ENCODE data around the gene ISG20.
A peak's percentile ranks its signal among the peaks of the same experiment; 100 is the strongest.
"Not testable (repeated sequence)": the region's sequence is repeated elsewhere in the genome, so short reads cannot be mapped to it uniquely, and the experiment has no call there.

The ISG20 gene

GRCh38 chr15:88636654-88637053, 2.2 kb upstream of the ISG20 start:
- Mint-ChIP-seq H3K9me3 (no peaks in the 10 kb centered on the region), H3K4me1 (ENCODE audit: low read depth) (peaks cover 88% of the 10 kb centered on the region), H3K4me3 (peak overlapping the region; percentile 8), H3K36me3 (ENCODE audit: low read depth) (peaks cover 80% of the 10 kb centered on the region), H3K27me3 (no peaks in the 10 kb centered on the region), H3K27ac (peak overlapping the region; percentile 99)
- DNase-seq: no peak

- Mint-ChIP-seq H3K4me1 (ENCODE audit: low read depth) (peaks cover 88% of the 10 kb centered on the region), H3K36me3 (ENCODE audit: low read depth) (peaks cover 77% of the 10 kb centered on the region), H3K27me3 (no peaks in the 10 kb centered on the region), H3K4me3 (peak overlapping the region; percentile 83), H3K27ac (peak overlapping the region; percentile 99), H3K9me3 (no peaks in the 10 kb centered on the region)
- DNase-seq: peak; percentile 34
Observed at GRCh38 chr15:88637436-88637835, 1.4 kb upstream of the ISG20 start.

GRCh38 chr15:88637841-88638625, 783 bp upstream of the ISG20 start:
- Mint-ChIP-seq H3K4me1 (ENCODE audit: low read depth) (peaks cover 88% of the 10 kb centered on the region), H3K36me3 (ENCODE audit: low read depth) (peaks cover 74% of the 10 kb centered on the region), H3K27ac (peak overlapping the region; percentile 99), H3K27me3 (no peaks in the 10 kb centered on the region), H3K4me3 (peak overlapping the region; percentile 83), H3K9me3 (no peaks in the 10 kb centered on the region)
- DNase-seq: no peak

DNA sequence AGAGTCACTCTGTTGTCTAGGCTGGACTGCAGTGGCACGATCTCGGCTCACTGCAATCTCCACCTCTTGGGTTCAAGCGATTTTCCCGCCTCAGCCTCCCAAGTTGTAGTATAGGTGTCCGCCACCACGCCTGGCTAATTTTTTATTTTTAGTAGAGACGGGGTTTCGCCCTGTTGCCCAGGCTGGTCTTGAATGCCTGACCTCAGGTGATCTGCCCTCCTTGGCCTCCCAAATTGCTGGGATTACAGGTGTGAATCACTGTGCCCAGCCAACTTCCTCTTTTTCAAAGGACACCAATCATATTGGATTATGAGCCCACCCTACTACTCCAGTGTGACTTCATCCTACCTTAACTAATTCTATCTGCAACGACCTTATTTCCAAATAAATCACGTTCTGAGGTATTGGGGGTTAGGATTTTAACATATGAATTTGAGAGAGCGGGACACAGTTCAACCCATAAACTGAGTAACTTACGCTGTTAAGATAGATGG, 3.2 kb downstream of the ISG20 start:
- peaks cover 71% of the 10 kb centered on the region for H3K36me3 Mint-ChIP-seq (ENCODE audit: low read depth)
- H3K27me3 Mint-ChIP-seq: no peaks in the 10 kb centered on the region
- peaks cover 84% of the 10 kb centered on the region for H3K4me1 Mint-ChIP-seq (ENCODE audit: low read depth)
- DNase-seq: no peak
- peak overlapping the region; percentile 65 for H3K27ac Mint-ChIP-seq
- peak overlapping the region; percentile 23 for H3K4me3 Mint-ChIP-seq
- H3K9me3 Mint-ChIP-seq: no peaks in the 10 kb centered on the region

GRCh38 chr15:88642514-88642913, 3.7 kb downstream of the ISG20 start:
- peaks cover 71% of the 10 kb centered on the region for H3K36me3 Mint-ChIP-seq (ENCODE audit: low read depth)

GRCh38 chr15:88644741-88645140, 5.9 kb downstream of the ISG20 start:
- H3K4me1 Mint-ChIP-seq (ENCODE audit: low read depth): peaks cover 84% of the 10 kb centered on the region
- H3K27me3 Mint-ChIP-seq: no peaks in the 10 kb centered on the region
- H3K36me3 Mint-ChIP-seq (ENCODE audit: low read depth): peaks cover 74% of the 10 kb centered on the region
- peak overlapping the region; percentile 59 for H3K27ac Mint-ChIP-seq
- DNase-seq: peak; percentile 25
- no peaks in the 10 kb centered on the region for H3K9me3 Mint-ChIP-seq
- H3K4me3 Mint-ChIP-seq: no peak overlapping the region

More at GRCh38 chr15:88642514-88642913, 3.7 kb downstream of the ISG20 start:
- peak overlapping the region; percentile 65 for H3K27ac Mint-ChIP-seq
- not testable (repeated sequence) for H3K9me3 Mint-ChIP-seq, DNase-seq, H3K27me3 Mint-ChIP-seq, H3K4me3 Mint-ChIP-seq
- H3K4me1 Mint-ChIP-seq (ENCODE audit: low read depth): peaks cover 84% of the 10 kb centered on the region

DNA sequence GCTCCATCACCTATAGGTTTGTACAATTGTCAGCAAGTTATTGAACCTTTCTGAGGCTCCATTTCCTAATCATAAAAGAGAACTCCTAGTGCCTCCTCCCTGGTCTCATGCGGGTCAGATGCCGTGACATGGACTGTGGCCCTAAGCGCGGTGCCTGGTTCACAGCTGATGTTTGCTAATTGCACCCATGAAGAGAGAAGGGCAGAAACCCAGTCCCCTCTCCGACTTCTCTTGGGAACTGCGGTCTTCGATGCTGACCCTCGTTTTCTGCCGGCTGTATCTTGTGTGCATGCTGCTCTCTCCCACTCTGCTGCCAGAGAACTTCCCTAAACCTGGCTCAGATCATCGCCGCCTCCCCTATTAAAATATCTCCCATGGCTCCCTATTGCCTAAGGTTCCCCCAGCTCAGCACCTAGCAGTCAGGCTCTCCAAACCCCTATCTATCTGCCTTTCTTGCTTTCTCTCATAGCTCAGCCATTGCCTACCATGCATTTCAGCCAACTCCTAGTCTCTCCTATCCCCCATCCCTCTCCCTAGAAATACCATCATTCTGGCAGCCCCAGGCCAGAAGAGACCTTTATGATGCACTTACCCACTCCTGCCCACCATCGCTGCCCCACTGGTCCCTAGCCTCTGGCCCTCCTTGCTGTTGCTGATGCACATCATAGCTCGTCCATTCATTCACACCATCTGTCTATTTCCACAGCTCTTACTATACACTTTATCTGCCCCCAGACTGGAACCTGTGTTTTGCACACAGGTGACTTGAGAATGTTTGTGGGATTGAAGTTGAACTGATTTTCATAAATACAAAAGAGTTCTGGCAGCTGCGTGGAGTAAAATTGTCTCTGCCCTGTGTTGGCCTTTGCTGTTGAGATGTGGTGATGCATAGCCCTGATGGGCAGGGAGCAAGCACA, 6.6 kb downstream of the ISG20 start:
- H3K4me1 Mint-ChIP-seq (ENCODE audit: low read depth): peaks cover 84% of the 10 kb centered on the region
- no peaks in the 10 kb centered on the region for H3K9me3 Mint-ChIP-seq
- DNase-seq: no peak
- H3K4me3 Mint-ChIP-seq: no peak overlapping the region
- no peaks in the 10 kb centered on the region for H3K27me3 Mint-ChIP-seq
- peaks cover 68% of the 10 kb centered on the region for H3K36me3 Mint-ChIP-seq (ENCODE audit: low read depth)
- peak overlapping the region; percentile 39 for H3K27ac Mint-ChIP-seq

DNA sequence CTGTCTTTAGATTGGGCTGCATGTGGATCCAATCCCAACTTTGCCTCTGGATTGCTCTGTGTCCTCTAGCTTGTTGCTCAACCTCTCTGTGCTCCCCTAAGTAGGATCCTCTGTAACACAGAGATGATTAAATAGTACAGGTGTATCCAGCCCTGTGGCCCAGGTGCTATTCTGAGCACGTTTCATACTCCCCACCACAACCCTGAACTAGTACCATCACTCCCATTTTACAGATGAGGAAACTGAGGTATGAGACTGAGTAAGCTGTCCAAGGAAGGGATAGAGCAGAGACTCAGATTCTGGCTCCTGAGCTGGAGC, 7.2 kb downstream of the ISG20 start:
- no peaks in the 10 kb centered on the region for H3K9me3 Mint-ChIP-seq
- no peak overlapping the region for H3K4me3 Mint-ChIP-seq
- H3K27me3 Mint-ChIP-seq: no peaks in the 10 kb centered on the region
- H3K36me3 Mint-ChIP-seq (ENCODE audit: low read depth): peaks cover 70% of the 10 kb centered on the region
- H3K27ac Mint-ChIP-seq: peak overlapping the region; percentile 39
- DNase-seq: no peak
- H3K4me1 Mint-ChIP-seq (ENCODE audit: low read depth): peaks cover 84% of the 10 kb centered on the region

- H3K9me3 Mint-ChIP-seq: no peaks in the 10 kb centered on the region
- H3K36me3 Mint-ChIP-seq (ENCODE audit: low read depth): peaks cover 73% of the 10 kb centered on the region
- H3K4me1 Mint-ChIP-seq (ENCODE audit: low read depth): peaks cover 88% of the 10 kb centered on the region
- DNase-seq: peak; percentile 25
- peak overlapping the region; percentile 97 for H3K27ac Mint-ChIP-seq
- H3K27me3 Mint-ChIP-seq: no peaks in the 10 kb centered on the region
- H3K4me3 Mint-ChIP-seq: no peak overlapping the region
Observed at GRCh38 chr15:88646951-88647350, 8.1 kb downstream of the ISG20 start.

- Mint-ChIP-seq H3K27ac (peak overlapping the region; percentile 97), H3K27me3 (no peaks in the 10 kb centered on the region), H3K4me1 (ENCODE audit: low read depth) (peaks cover 83% of the 10 kb centered on the region), H3K36me3 (ENCODE audit: low read depth) (peaks cover 67% of the 10 kb centered on the region), H3K9me3 (no peaks in the 10 kb centered on the region), H3K4me3 (no peak overlapping the region)
- DNase-seq: peak; percentile 32
Observed at GRCh38 chr15:88647351-88648105, 8.7 kb downstream of the ISG20 start.

DNA sequence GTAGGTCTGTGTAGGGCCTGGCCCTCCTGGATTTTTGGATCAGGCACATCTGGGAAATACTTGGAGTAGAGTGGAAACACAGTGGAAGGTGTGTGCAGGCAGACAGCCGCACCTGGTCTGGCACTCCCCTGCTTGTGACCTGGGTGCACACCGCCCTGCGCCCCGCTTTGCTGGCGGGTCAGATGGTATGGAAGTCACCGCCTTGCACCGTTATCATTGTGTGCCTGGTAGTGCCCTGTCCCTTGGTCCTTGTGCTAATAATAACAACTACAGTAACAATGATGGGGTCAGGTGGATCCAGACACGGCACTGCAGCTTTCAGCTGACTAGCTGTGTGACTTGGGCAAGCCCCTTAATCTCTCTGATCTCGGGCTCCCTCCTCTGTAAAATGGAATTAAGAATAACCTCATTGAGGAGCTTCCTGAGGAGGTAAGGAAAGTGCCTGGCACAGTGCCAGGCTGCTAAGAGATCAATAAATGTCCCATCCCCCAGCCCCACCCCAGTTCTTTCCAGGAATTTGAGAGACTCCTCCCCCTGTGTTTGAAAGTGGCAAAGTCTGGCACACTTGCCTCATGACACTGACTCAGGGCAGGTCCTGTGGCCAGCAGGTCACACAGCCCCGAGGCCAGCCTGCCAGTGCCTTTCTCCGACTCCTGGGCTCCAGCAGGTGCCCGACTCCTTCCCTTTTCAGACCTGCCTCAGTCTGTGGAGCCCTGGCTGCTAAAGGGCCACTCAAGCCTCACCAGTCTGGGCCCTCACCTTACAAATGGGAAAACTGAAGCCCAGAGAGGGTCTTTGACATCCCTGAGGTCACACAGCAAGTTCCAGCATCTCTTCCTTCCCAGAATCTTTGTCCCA, 9.8 kb downstream of the ISG20 start:
- Mint-ChIP-seq H3K27ac (peak overlapping the region; percentile 97), H3K9me3 (no peaks in the 10 kb centered on the region), H3K36me3 (ENCODE audit: low read depth) (peaks cover 69% of the 10 kb centered on the region), H3K4me1 (ENCODE audit: low read depth) (peaks cover 86% of the 10 kb centered on the region), H3K4me3 (peak overlapping the region; percentile 68), H3K27me3 (no peaks in the 10 kb centered on the region)
- peak; percentile 54 for DNase-seq

- Mint-ChIP-seq H3K27ac (peak overlapping the region; percentile 97), H3K4me3 (peak overlapping the region; percentile 68), H3K9me3 (no peaks in the 10 kb centered on the region), H3K4me1 (ENCODE audit: low read depth) (peaks cover 85% of the 10 kb centered on the region), H3K27me3 (no peaks in the 10 kb centered on the region), H3K36me3 (ENCODE audit: low read depth) (peaks cover 69% of the 10 kb centered on the region)
- peak; percentile 84 for DNase-seq
Observed at GRCh38 chr15:88649286-88649733, 10.5 kb downstream of the ISG20 start.

GRCh38 chr15:88649753-88650551, 11.1 kb downstream of the ISG20 start:
- Mint-ChIP-seq H3K4me3 (peak overlapping the region; percentile 68), H3K36me3 (ENCODE audit: low read depth) (peaks cover 69% of the 10 kb centered on the region), H3K27me3 (no peaks in the 10 kb centered on the region), H3K4me1 (ENCODE audit: low read depth) (peaks cover 86% of the 10 kb centered on the region), H3K27ac (peak overlapping the region; percentile 97), H3K9me3 (no peaks in the 10 kb centered on the region)
- no peak for DNase-seq
